NCI-H1048 (cell line): ENCODE results near the gene ATG16L2.
"Not testable (repeated sequence)": the region's sequence is repeated elsewhere in the genome, so short reads cannot be mapped to it uniquely, and the experiment has no call there.

ENCODE experiments used
- DNase-seq: peaks from one replicate; lab custom pipeline; 2025; lab: John Stamatoyannopoulos, UW

The ATG16L2 gene

GRCh38 chr11:72848846-72849466 is 34.7 kb downstream of the ATG16L2 start:
- DNase-seq = no peak

GRCh38 chr11:72850832-72851231 is 36.6 kb downstream of the ATG16L2 start:
- no peak for DNase-seq

GRCh38 chr11:72851726-72852125 is 37.5 kb downstream of the ATG16L2 start:
- no peak for DNase-seq

- no peak for DNase-seq
These were observed 41.9 kb downstream of the ATG16L2 start for GRCh38 chr11:72856065-72856464.

- DNase-seq = no peak
These were observed 42.5 kb downstream of the ATG16L2 start for GRCh38 chr11:72856551-72857345.

GRCh38 chr11:72858267-72858666 is 44.1 kb downstream of the ATG16L2 start:
- not testable (repeated sequence) for DNase-seq

- no peak for DNase-seq
These were observed 44.9 kb downstream of the ATG16L2 start for GRCh38 chr11:72859126-72859525.

GRCh38 chr11:72860010-72860409 is 45.8 kb downstream of the ATG16L2 start:
- DNase-seq = no peak

GRCh38 chr11:72860592-72860991 is 46.4 kb downstream of the ATG16L2 start:
- DNase-seq = no peak

GRCh38 chr11:72863091-72863490 is 48.9 kb downstream of the ATG16L2 start:
- no peak for DNase-seq

- no peak for DNase-seq
These were observed 49.7 kb downstream of the ATG16L2 start for GRCh38 chr11:72863916-72864315.

- no peak for DNase-seq
These were observed 50.8 kb downstream of the ATG16L2 start for GRCh38 chr11:72864702-72865655.

GRCh38 chr11:72867970-72868369 is 53.8 kb downstream of the ATG16L2 start:
- DNase-seq = no peak

- DNase-seq = no peak
These were observed 55.6 kb downstream of the ATG16L2 start for GRCh38 chr11:72869831-72870230.

- no peak for DNase-seq
These were observed 56.9 kb downstream of the ATG16L2 start for GRCh38 chr11:72871119-72871518.

- no peak for DNase-seq
These were observed 57.8 kb downstream of the ATG16L2 start for GRCh38 chr11:72872012-72872411.

- no peak for DNase-seq
These were observed 61.5 kb downstream of the ATG16L2 start for GRCh38 chr11:72875736-72876135.

- DNase-seq = no peak
These were observed 61.9 kb downstream of the ATG16L2 start for GRCh38 chr11:72876147-72876546.
